AG08396 (cell line): Measurements from ENCODE around the gene LAPTM5.
A peak's percentile ranks its signal among the peaks of the same experiment; 100 is the strongest.

Experiments
- DNase-seq: peaks from one replicate; pipeline ENCODE4 v3.0.0; 2012; ENCODE audit warnings: low spot score, mixed read lengths

The LAPTM5 gene

DNA sequence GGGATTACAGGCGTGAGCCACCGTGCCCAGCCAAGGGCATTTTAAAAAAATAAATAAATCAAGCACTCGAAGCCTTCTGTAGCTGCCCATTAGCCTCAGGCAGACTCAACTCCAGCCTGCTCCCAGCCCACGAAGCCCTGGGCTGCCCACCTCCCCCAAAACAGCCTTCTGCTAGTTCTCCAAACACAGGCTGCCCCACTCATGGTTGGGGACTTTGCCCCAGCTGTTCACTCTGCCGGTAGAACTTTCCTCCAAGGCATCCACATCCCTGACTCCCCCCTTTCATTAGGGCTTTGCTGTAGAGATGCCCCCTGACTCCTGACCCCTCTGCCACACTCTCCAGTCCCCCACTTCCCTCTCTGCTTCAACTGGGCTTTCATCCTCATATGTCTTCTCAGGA is 29.7 kb upstream of the LAPTM5 start:
- no peak for DNase-seq

DNA sequence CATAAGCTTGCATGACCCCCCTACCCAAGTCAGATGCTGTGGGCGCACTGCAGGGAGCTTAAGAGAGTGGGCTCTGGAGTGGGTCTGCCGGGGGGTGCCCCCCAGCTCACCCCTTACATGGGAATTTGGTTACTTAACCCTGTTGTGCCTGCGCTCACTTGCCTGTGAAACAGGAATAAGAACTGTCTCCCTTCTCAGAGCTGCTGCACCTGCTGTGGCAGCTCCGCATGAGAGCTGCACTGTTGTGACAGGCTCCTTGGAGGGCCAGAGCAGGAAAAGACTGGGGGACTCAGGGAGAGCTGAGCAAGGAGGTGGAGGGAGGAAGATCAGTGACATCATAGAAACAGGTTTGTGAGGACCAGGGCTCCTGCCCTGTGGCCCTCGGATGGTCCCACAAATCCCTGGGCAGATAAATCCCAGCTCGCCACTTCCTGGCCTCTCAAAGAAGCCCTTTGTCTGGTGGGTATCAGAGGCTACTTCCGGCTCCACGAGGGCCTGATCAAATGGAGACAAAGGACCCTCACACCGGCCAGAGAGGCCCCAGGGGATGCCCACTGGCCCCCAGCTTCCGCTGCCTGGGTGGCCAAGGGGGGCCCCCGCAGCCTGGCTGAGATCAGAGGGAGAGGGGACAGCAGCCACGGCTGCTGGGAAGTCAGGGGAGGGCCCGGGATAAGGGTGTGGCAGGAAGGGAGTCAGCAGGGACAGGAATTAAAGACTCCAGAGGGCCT is 28.9 kb upstream of the LAPTM5 start:
- DNase-seq = no peak

DNA sequence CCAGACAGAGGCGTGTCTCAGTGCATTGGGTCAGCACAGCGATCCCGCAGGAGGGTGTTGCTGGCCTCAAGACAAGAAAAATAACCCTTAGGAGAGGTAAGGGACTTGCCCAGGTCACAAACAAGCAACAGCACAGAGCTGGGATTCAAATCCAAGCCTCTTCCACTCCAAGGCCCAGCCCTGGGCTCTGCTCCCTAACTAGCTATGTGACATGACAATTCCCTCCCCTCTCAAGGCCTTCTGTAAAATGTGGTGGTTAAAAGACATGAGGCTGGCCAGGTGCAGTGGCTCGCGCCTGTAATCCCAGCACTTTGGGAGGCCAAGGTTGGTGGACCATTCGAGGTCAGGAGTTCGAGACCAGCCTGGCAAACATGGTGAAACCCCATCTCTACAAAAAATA is 28.1 kb upstream of the LAPTM5 start:
- DNase-seq = no peak

DNA sequence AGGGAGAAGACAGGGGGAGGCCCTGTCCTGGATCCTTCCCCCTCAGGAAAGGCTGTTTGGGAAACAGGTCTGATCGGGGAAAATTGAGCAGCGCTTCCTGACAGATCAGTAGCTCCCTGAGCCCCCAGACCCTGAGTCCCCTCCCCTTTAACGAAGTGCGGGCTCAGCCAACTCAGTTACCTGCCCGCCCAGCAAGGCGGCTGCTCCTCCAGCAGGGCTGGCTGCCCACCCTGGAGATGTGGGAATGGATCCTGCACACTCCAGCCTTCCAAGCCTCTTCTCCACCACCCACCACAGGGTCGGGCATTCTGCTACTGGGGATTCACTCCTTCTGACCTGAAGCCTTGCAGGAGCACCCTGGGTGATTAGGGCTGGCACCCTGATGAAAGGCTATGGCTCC is 27.6 kb upstream of the LAPTM5 start:
- no peak for DNase-seq

DNA sequence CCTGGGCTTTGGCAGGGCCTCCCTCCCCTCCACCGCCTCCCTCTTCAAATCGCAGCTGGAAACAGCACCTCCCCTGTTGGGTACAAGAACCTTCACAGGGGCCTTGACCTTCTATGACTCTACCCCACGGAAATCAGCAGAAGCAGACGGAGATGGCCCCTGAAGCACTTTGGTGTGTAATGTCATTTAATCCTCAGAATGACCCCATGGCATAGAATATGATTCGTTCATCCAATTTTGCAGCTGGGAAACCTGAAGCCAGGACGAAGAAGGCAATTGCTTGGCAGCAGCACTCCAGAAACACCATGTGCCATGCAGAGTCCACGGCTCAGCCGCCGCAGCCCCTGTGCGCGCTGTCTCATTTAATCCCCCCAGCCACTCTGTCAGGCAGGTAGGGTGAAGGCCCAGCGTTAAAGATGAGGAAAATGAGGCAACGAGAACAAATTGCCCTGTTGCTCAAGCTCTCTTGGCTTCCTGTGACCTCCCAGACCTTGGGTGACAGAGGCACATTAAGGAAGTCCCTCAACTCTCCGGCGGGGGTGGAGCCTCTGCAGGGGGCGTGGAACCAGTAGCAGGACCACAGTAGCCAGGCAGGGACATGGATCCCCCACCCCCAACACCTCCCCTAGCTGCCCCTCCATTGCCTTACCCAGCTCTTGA is 25.8 kb upstream of the LAPTM5 start:
- DNase-seq = no peak

DNA sequence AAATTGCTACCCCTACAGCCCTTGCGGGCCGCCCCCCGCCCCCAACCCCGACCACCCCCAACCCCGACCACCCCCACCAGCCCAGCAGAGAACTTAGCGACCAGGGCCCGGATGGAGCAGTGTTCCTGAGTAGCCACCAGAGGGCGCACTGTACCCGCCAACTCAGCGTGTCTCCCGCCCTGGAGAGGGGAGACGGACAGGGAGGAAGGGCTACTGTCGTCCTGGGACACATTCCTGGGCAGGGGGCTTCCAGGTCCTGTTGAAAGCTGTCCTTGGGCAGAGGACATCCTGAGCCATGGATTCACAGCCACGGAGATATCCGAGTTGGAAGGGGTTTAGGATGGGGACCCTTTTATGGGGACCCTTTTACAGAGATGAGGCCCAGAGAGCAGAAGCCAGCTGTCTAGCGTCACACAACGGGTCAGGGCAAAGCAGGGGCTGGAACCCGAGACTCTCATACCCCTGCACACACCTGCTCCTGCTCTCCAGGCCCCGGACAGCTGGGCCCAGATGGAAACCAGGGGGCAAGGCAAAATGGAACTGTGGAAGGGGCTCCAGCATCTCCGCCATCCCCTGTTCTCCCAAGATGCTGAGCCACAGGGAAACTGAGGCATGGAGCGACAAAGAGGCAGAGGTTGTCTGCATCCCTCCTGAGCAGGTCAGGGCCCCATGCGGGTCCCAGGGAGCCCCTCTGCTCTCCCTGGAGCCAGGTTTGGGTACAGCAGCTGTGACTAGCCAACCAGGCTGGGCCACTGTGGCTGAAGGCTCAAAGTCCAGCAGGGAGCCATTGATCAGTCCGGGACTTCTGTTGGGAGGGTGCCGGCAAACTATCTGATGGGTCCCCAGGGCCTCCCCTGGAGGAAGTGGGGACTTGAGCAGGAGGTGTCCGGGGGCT is 25.0 kb upstream of the LAPTM5 start:
- DNase-seq = peak; percentile 90

DNA sequence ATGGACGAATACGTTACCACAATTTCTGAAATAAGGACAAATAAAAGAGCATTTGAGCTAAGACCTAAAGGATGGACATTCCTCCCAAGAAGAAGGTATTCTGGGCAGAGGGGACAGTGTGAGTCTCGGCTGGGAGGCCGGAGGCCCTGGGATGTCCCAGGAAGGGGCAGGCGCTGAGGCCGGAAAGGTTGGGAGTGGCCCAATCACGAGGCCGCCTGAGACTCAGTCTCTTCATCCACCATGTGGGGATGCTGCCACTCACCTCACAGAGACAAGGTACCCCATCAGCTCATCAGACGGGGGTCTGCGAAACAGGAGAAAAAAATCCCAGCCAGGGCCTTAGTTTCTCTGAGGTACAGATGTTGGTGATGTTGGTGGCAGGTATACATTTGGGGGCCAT is 24.3 kb upstream of the LAPTM5 start:
- DNase-seq = no peak

DNA sequence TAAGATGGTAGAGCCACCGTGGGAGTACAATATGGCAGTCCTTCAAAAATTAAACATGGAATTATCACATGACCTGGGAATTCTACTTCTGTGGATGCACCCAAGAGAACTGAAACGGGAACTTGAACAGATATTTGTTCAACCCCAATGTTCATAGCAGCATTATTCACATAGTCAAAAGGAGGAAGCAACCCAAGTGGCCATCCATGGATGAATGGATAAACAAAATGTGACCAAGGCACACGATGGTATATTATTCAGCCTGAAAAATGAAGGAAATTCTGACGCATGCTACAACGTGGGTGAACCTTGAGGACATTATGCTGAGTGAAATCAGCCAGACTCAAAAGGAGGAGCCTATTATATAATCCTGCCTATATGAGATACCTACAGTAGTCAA is 22.8 kb upstream of the LAPTM5 start:
- no peak for DNase-seq

DNA sequence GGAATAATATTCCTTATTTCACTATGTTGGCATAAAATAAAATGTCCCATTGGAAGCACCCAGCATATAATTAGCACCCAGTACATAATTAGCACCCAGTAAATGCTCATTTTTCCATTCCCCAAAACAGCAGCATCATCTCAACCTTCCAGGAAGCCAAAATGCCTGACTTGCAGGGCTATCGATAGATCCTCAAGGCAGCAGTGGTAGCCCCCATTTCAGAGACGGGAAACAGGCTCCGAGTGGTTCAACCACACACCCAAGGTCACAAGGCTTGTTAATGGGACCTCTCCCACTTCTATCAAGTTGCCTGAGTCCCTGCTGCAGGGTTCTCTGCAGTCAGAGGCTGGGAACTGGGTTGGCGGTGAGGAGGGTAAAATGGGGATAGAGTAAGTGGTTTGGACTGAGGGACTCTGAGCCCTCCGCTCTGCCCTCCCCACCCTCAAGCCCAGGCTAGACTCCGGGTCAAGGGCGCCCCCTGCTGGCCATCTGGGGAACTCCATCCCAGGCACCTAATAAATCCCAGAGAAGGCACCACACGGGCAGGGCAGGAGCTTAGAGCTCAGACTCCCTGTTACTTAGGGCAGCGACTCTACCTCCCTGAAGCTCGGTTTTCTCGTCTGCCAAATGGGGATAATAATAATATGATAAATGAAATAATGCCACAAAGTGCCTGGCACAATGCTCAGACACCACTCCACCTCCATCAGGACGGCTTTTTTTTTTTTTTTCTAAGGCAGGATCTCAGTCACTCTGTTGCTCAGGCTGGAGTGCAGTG is 21.9 kb upstream of the LAPTM5 start:
- peak; percentile 81 for DNase-seq

DNA sequence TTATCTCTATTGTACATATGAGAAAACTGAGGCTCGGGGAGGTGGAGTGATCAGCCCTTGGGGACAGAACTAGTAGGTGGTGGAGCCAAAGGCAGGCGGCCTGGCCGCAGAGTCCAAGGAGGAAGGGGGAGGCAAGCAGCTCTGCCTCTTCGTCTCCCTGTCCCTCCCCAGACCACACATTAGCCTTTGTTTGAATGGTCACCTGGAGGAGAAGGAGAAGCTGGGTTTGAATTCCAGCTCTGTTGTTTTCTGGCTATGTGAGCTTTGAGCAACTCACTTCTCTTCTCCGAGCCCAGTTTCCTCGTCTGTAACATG is 21.4 kb upstream of the LAPTM5 start:
- DNase-seq = no peak

DNA sequence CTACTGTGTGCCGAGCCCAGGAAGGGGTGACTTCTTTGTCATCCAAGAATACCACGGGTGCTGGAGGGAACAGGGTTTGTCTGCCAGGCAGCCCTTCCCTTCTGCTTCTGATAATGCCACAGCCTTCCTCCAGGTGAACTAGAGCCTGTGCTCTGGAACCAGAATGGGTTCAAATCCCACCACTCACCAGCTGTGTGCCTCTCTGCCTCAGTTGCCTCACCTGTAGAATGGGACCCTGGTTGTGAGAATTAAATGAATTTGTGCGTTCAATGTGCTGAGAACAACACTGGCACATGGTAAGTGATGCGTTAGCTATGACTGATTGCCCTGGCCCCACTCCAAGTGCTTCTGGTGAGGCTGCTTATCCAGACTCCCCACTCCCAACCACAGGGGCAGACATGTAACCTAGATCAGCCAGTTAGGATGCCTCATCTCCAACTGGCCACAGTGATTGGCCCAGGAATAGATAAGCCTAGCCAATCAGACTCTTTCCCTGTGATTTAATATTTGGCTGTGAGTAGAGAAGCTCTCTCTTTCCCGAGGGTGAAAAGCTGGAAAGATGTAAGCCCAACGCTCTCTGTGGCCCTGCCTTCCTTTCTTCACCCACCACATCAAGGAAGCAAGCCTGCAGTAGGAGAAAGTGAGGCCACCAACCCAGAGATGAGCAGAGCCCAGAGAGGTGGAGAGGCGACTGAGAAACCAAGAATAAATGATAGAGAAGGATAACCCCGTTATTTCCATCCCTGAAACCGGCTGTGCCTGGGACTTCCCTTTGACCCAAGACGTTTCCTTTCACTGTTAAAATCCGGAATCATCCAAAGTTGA is 20.8 kb upstream of the LAPTM5 start:
- DNase-seq = peak; percentile 68

DNA sequence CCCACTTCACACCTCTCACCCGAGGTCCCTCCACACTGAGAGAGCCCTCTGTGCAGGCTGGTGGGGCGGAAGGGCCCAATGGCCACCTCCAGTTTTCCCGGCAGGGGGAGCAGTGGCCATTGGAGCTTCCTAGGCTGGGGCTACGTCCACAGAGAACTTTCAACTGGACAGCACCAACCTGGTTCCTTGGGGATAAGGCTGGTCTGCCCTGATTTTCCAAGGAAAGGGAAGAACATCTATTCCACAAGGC is 20.3 kb upstream of the LAPTM5 start:
- no peak for DNase-seq

DNA sequence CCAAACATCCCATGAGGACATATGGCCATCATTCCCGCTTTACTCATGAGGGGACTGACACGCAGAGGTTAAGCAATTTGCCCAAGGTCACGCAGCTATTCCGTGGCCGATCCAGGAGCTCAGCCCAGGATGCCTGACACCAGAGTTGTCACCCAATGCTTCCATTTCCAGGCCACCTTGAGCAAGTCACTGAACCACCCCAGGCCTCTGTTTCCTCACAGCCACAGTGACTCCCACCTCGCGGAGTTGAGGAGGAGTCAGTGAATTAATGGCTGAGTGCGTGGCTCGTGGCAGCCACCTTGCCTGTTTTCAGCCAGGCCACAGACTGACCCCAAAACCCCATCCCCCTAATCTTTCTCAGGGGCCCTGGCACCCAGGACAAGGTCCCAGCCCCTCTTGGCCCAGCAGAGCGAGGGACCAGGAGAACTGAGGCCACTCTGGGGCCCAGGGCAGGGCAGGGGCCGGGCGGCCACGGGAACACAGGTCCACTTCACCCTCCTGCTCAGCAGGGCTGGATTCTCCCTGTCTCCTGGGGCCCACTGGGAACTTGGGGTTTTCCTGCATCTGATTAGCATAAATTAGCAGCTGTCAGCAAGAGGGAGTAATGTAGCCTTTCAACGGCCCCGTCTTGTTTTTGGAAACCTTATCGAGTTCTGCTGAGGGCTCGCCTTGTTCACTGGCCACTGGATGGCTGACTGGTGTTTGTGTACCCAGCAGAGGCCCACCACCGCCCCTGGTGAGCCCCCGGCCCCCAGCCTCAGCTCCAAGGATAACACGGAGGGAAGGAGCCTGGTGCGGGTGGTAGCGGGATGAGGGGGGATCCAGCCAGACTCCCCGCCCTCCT is 19.7 kb upstream of the LAPTM5 start:
- DNase-seq = no peak

DNA sequence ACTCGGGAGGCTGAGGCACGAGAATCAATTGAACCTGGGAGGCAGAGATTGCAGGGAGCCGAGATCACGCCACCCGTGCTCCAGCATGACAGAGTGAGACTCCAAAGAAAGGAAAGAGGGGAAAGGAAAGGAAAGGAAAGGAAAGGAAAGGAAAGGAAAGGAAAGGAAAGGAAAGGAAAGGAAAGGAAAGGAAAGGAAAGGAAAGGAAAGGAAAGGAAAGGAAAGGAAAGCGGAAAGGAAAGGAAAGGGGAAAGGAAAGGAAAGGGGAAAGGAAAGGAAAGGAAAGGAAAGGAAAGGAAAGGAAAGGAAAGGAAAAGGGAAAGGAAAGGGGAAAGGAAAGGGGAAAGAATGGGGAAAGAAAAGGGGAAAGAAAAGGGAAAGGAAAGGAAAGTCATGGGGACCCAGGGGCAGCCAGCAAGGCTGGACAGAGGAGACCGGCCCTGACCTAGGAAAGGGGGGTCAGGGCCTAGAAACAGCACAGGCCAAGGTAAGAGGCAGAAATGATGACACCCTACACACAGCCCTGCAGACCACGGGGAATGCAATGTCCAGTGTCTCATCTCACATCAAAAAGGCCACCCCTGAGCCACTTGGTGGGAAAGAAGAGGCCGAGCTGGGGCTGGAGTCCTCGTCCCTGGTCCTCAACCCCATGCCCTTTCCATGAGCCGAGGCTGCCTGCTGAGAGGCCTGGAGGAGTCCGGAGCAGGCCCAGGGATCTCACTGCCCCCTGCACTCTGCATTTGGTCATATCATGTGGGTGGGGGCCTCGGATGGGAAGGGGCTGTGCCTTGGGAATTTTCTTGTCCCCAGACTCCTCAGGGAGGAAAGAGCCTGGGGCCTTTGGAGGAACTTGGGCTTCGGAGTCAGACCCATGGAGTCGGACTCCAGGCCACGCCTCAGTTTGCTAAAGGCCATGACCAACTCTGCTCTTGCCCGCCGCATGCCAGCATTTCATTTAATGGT is 18.8 kb upstream of the LAPTM5 start:
- no peak for DNase-seq

DNA sequence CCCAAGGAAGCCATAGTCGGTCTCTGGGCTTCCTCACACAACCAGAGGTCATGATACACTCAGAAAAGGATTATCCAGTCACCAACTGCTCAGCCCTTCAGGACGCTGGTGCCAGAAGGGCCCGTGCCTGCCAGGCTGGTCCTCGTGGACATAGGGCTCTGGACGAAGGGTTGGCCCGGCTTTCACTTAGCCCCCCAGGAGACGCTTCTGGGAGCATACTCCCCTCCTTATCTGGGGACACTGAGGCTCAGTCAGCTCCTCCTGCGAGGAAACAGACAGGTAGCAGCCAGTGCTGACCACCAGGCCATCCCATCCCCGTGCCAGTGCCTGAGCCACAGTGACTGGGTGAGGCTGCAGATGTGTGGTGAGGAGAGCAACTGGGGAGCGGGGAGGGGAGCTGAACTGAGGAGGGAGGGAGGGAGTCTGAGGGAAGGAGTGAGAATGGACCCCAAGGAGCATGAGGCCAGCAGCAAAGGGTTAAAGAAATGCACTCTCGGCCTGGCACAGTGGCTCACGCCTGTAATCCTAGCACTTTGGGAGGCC is 17.9 kb upstream of the LAPTM5 start:
- DNase-seq = no peak

DNA sequence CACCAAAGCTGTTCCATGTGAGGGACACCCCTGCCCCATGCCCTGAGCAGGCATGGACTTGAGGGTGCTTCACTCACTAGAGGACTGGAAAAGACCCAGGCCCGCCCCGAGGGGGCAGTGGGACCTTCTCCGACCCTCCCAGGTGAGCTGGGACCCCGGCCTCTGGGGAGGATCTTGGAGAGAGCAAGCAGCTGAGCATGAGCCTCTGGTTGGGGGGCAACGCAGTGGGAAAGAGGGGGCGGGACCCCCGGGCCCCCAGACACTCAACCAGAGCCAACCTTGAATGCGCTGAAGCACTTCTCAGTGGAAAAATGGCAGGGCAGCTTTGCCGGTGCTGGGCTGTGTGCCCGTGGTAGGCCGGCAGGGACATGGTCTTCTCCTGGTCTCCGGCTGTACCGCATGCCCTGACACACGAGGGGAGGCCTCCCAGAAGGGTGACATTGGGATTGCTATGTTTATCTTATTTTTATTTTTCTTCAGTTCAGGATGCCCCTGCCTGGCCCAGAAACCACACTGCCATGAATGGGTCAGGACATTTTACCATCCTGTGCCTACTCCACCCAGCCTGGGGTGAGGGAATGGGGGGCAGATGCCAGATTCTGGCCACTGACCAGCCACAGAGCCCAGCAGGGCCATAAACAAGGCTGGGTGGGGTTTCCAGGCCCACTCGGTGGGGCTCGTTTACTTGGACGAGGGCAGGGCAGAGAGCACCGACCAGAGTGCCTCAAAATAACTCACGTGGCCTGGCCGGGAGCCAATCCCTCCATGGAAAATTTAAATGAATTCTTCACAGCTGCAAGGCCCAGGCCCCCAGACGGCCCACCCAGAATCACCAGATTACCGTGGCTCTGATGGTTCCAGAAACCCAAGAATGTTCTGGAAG is 17.2 kb upstream of the LAPTM5 start:
- DNase-seq = no peak

DNA sequence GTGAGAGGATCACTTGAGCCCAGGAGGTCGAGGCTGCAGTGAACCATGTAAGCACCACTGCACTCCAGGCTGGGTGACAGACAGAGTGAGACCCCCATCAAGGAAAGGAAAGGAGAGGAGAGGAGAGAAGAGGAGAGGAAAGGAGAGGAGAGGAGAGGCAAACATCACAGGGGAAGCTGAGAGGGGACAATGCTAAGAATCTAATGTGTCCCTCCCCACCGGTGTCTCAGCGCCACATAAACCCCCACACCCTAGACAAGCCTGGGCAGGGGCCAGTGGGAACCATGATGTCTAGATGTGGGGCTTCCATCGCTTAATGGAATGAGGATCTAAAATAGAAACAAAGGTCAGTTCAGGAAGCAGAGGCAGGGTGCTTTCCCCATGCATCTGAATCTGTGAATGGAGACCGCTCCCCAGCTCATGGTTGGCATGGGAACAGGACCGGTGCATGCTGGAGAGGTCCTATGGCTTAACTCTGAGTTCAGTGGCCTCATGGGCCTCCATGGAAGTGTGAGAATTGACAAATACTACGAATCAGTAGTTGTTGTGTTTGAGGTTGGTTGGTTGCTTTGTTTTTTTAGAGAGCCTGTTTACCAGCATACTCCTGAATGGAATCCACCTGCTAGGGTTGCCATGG is 16.3 kb upstream of the LAPTM5 start:
- DNase-seq = no peak

DNA sequence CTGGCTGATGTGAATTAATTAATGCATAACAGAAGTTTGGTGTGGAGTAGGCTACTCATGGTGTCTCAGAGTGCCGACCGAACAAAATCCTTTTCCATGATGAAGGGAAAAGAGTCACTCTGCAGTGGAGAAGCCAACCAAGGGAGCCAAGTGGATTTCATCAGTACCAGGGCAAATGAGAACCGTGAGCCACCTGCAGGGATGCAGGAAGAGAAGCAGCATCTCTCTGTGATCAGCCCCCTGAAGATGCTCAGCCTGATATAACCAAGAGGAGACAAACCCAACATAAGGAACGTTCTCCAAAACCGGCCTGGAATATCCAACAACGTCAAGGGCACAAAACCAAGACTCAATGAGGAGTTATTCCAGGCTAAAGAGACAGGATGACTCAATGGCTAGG is 13.4 kb upstream of the LAPTM5 start:
- no peak for DNase-seq
